Mucosa of descending colon (tissue), 3 donors: Measurements from ENCODE around the gene PXMP2. TPM values are rescaled to one million over a fixed set of nuclear protein-coding genes. Genes with fewer than 3 reads are reported as not detected.

Source experiments
- ATAC-seq: fragments of 200-7000 bp; cut with Tn5 transposase; one replicate; pipeline ENCODE4 v1.9.1; 2020; ENCODE audit warnings: mild to moderate bottlenecking, moderate library complexity
- DNase-seq, 3 donors: peaks; one replicate each; pipeline ENCODE4 v3.0.0-alpha.2; 2020
- H3K36me3 ChIP-seq: fragments of 200-600 bp; one replicate; pipeline ENCODE4 v1.8.0; 2021; ENCODE audit warnings: low read depth, mild to moderate bottlenecking
- H3K4me1 ChIP-seq: fragments of 200-600 bp; one replicate; pipeline ENCODE4 v1.8.0; 2021; ENCODE audit warnings: low read depth, mild to moderate bottlenecking
- H3K4me3 ChIP-seq: fragments of 200-600 bp; one replicate; pipeline ENCODE4 v1.8.0; 2021; ENCODE audit warnings: mild to moderate bottlenecking
- H3K9me3 ChIP-seq: fragments of 200-600 bp; one replicate; pipeline ENCODE4 v1.8.0; 2021; ENCODE audit warnings: mild to moderate bottlenecking
- CTCF ChIP-seq: fragments of 200-600 bp; IDR thresholded peaks from one replicate; pipeline ENCODE4 v1.8.0; 2022; ENCODE audit warnings: antibody characterized with exemption, mild to moderate bottlenecking
- intact Hi-C, 2 donors: fragments of 100-400 bp; cut with DNase I in 1 of 2; cut with micrococcal nuclease in 1 of 2; formaldehyde crosslinking; loops; one replicate each; pipeline versions ENCODE4 v1.11.0 to v1.11.1; 2022; cut with DNase I, micrococcal nuclease
- total RNA-seq, 3 donors: library from RNA; stranded (reverse); fragmentation: NEBNext Ultra II Directional in 2 of 3; extraction: Animal tissue kit (Norgen Biotek cat#: 25700) in 2 of 3; gene quantifications; one replicate each; pipeline versions ENCODE4 v1.2.1 to v1.2.4, GENCODE V29; 2021 to 2023
- donor health status: DM: no; HTN: no; CAD: no; lungs with moderate emphysema.
- donor health status: DM: no; HTN: no; CAD: no.
- donor health status: DM: no; HTN: yes; CAD: no.

PXMP2 gene
- total RNA-seq, 3 donors from 2014 or later: 52.1 to 141 (median 66.3) TPM

DNA sequence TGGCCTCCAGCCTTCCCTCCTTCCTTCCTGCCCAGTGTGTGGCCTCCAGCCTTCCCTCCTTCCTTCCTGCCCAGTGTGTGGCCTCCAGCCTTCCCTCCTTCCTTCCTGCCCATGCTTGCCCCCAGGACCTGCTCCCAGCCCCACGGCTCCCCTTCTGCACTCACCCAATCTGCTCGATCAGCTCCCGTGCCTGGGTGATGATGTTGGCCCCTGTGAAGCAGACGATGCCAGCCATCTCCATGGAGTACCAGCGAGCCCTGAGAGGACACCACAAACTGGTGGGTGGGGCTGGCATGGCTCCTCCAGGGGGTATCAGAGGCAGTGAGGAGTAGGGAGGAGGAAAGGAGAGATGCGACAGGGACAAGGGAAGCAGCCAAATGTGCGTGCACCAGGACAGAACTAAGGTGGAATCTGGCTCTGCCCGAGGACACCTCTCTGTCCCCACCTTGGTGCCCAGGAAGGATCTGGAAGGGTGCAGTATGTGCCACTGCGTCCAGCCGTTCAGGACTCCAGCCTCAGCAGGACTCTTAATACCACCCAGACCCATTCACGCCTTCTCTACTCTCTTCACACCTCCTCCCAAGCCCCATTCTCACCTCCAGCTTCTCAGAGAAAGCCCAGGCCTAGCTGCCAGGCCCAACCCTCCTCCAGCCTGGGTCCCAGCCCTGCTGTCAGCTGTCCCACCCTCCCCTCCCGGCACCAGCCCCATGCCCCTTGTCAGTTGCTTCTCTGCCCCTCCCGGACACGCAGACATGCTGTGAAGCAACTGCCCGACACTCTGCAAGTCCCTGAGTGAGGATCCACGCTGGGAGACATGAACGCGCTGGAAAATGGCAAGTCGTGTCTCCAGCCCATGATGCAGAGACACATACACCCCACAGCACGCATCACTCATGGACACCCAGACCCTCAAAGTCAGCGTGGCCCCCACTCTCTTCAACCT is 22.9 kb upstream of the PXMP2 start:
- Histone ChIP-seq H3K4me1 (no peaks in the 10 kb centered on the region), H3K4me3 (no peak overlapping the region), H3K9me3 (no peaks in the 10 kb centered on the region), H3K36me3 (no peaks in the 10 kb centered on the region)
- ATAC-seq: no peak
- no peak for DNase-seq
- no peak for TF ChIP-seq CTCF
- intact Hi-C loops: no loop called here

GRCh38 chr12:132665149-132665491 is 22.3 kb upstream of the PXMP2 start:
- no peak overlapping the region for H3K4me3 ChIP-seq
- TF ChIP-seq CTCF: no peak
- H3K36me3 ChIP-seq: no peaks in the 10 kb centered on the region
- ATAC-seq (no peak), DNase-seq (no peak)
- H3K4me1 ChIP-seq: no peaks in the 10 kb centered on the region
- H3K9me3 ChIP-seq: no peaks in the 10 kb centered on the region
- intact Hi-C loops: no loop called here

DNA sequence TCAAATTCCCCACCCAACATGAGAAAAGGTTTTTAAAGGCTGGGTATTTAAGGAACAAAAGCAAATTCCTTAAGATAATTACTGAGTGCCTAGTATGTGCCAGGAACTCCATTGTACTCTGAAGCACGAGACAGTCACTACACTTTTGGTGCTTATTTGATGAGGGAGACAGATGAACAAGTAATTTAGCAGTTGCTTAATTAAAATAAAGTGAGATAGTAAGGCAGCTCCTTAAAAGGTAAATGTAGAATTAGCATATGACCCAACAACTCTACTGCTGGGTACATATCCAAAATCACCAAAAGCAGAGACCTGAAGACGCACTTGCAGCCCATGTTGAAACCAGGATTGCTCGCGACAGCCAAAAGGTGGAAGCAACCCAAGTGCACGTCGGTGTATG is 21.6 kb upstream of the PXMP2 start:
- Histone ChIP-seq H3K4me1 (no peaks in the 10 kb centered on the region), H3K4me3 (no peak overlapping the region), H3K36me3 (no peaks in the 10 kb centered on the region), H3K9me3 (no peaks in the 10 kb centered on the region)
- ATAC-seq: no peak
- no peak for TF ChIP-seq CTCF
- DNase-seq: no peak
- intact Hi-C loops: no loop called here

DNA sequence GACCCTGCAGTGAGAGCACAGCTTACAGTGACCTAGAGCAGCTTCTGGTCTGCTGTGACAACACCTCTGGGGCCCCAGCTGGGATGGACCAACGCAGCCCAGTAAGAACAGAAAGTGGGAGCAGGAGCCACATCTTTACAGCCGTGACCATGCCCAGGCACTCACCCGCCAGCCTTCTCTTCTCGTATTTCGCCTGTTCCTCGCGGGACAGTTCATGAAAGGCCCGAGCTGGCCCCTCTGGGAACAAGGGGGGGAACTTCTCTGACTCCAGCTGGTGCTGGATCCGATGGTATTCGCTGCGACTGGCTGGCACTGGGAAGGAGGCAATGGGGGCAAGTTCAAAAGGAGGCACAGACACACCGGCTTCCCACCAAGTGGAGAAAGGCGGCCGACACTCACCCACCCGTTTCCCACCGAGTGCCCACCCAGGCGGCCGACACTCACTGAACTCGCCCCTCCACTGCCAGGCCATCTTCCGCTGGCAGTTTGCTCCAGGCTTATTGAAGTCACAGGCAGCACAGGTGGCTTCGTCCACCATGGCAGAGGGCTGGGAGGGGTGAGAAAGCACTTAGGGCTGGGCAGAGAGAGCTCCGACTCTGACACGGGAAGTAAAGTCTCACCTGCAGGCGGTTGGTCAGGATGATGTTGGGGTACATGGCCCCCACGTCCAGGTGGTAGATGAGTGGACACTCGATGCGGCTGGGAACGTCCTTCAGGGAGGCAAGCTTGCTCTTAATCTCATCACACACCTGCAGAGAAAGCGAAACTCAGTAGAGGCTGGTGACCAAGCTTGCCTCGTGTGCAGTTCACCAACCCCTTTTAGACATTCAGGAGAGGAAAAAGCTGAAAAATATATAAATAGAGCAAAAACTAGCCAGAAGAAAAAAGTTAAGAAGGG is 18.9 kb upstream of the PXMP2 start:
- TF ChIP-seq CTCF: no peak
- intact Hi-C loops: no loop called here
- no peaks in the 10 kb centered on the region for H3K4me1 ChIP-seq
- H3K36me3 ChIP-seq: no peaks in the 10 kb centered on the region
- ATAC-seq (no peak), DNase-seq (no peak)
- no peaks in the 10 kb centered on the region for H3K9me3 ChIP-seq
- no peak overlapping the region for H3K4me3 ChIP-seq

- H3K4me1 ChIP-seq: no peaks in the 10 kb centered on the region
- TF ChIP-seq CTCF: no peak
- DNase-seq (no peak), ATAC-seq (no peak)
- intact Hi-C loops: no loop called here
- no peaks in the 10 kb centered on the region for H3K36me3 ChIP-seq
- H3K9me3 ChIP-seq: no peaks in the 10 kb centered on the region
- no peak overlapping the region for H3K4me3 ChIP-seq
Observed at GRCh38 chr12:132669166-132669879, 18.1 kb upstream of the PXMP2 start.
